ENCODE measurements around the gene FAM174C. TPM values are rescaled to one million over a fixed set of nuclear protein-coding genes. Genes with fewer than 3 reads are reported as not detected.

Gene FAM174C
- total and polyA plus RNA-seq, 10 of the 15 experiments (the other 5 are each of a cell fraction or from before 2014, with no cell fraction given), result 0.89 to 94.6 (median 43.6) TPM

DNA sequence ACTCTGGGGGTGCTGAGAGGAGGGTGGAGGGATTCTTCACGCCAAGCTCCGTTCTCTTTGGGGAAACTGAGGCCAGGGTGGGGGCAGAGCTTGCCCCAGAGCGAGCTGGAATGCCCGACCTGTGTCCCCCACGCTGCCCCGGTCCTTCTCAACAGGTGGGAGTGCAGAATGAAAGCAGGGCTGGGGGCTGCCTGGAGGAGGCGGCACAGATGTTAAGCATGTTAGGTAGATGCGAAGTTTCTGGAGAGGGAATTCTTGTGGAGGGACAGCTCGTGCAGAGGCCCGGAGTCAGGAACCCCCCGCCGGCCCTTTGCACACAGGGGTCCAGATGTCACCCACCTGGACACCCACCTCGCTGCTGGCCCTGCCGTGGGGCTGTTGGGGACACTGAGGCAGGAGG lies 19.4 kb downstream of the FAM174C start:
- no peaks in the 10 kb centered on the region for H3K36me3 ChIP-seq (ENCODE audit: control insufficient read depth in 2 of 2, insufficient read depth in 2 of 2, low read length in 1 of 2)
- RAD21 ChIA-PET (ENCODE audit: unreplicated experiment), result no interaction called here
- H3K79me2 ChIP-seq (ENCODE audit: control insufficient read depth, insufficient read depth, low read length), result no peaks in the 10 kb centered on the region
- in situ Hi-C loops (cut with MboI) (no loop called here), intact Hi-C loops (cut with micrococcal nuclease; ENCODE audit: unreplicated experiment) (no loop called here)
- CTCF ChIA-PET, result no interaction called here
- no peak overlapping the region for H3K4me2 ChIP-seq (ENCODE audit: control insufficient read depth, insufficient read depth)
- WGBS (ENCODE audit: insufficient coverage, insufficient replicate concordance, low lambda C conversion rate, missing lambda C conversion rate), result 51% methylated on average over 12 of the region's 14 CpGs
- no peaks in the 10 kb centered on the region for H3K27me3 ChIP-seq (replicated peaks in 1 of 2; ENCODE audit: control insufficient read depth in 2 of 2, insufficient read depth in 2 of 2, low read length in 1 of 2)
- no peak for FAIRE-seq
- SMC1A ChIA-PET (ENCODE audit: uncharacterized antibody, unreplicated experiment), result no interaction called here
- no peak overlapping the region for H2AFZ ChIP-seq (ENCODE audit: control insufficient read depth, low read depth, low read length)
- DNase-seq (ENCODE audit: low read depth, low spot score), result no peak
- no peak for ATAC-seq
- TF ChIP-seq, protein P1, sequence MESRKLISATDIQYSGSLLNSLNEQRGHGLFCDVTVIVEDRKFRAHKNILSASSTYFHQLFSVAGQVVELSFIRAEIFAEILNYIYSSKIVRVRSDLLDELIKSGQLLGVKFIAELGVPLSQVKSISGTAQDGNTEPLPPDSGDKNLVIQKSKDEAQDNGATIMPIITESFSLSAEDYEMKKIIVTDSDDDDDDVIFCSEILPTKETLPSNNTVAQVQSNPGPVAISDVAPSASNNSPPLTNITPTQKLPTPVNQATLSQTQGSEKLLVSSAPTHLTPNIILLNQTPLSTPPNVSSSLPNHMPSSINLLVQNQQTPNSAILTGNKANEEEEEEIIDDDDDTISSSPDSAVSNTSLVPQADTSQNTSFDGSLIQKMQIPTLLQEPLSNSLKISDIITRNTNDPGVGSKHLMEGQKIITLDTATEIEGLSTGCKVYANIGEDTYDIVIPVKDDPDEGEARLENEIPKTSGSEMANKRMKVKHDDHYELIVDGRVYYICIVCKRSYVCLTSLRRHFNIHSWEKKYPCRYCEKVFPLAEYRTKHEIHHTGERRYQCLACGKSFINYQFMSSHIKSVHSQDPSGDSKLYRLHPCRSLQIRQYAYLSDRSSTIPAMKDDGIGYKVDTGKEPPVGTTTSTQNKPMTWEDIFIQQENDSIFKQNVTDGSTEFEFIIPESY (IDR thresholded peaks at IDR 0.05), result no peak
- TF ChIP-seq NBN (IDR thresholded peaks at IDR 0.05), result no peak
- TF ChIP-seq POLR2AphosphoS5 (IDR thresholded peaks at IDR 0.05; ENCODE audit: low read length), result no peak
- no peak for TF ChIP-seq TAF1 (IDR thresholded peaks at IDR 0.05; ENCODE audit: borderline replicate concordance, low read depth, low read length)
- no peak for TF ChIP-seq MYC (IDR thresholded peaks at IDR 0.05; ENCODE audit: insufficient read depth, insufficient read length, insufficient replicate concordance, low read length, severe bottlenecking)
- TF ChIP-seq EGR1 (IDR thresholded peaks at IDR 0.05; ENCODE audit: borderline replicate concordance in 1 of 2, low read depth in 2 of 2, low read length in 2 of 2), result no peak
- no peak for TF ChIP-seq MYB (IDR thresholded peaks at IDR 0.05; ENCODE audit: borderline replicate concordance, low read depth, low read length)
- no peak for TF ChIP-seq ESRRA (IDR thresholded peaks at IDR 0.05; ENCODE audit: low read length)
- no peak for TF ChIP-seq CHD2 (IDR thresholded peaks at IDR 0.05; ENCODE audit: borderline replicate concordance, low read depth, low read length)
- TF ChIP-seq ZNF217 (IDR thresholded peaks at IDR 0.05), result no peak
- no peak for TF ChIP-seq SMARCA5 (IDR thresholded peaks at IDR 0.05)
- no peak for TF ChIP-seq FOXK2 (IDR thresholded peaks at IDR 0.05)
- TF ChIP-seq EZH2 (IDR thresholded peaks at IDR 0.05; ENCODE audit: borderline replicate concordance, control insufficient read depth, low read depth, low read length), result no peak
- no peak for TF ChIP-seq SPI1 (IDR thresholded peaks at IDR 0.05; ENCODE audit: borderline replicate concordance, insufficient read depth, low read depth, low read length)
- no peak overlapping the region for H3K4me3 ChIP-seq
- H3K9ac ChIP-seq (ENCODE audit: control insufficient read depth, insufficient read depth, low read length), result no peak overlapping the region
- POLR2A ChIA-PET, result no interaction called here
- H3K4me1 ChIP-seq (ENCODE audit: control insufficient read depth, insufficient read depth, low read length), result peaks cover 16% of the 10 kb centered on the region
- H3K27ac ChIP-seq (ENCODE audit: control insufficient read depth, insufficient read depth), result no peak overlapping the region
- no TSS peak for BruUV-seq (replicated peaks)
- no peaks in the 10 kb centered on the region for H3K9me3 ChIP-seq (replicated peaks; ENCODE audit: control insufficient read depth, insufficient read depth, low read length)
- H4K20me1 ChIP-seq (ENCODE audit: control insufficient read depth, insufficient read depth), result no peaks in the 10 kb centered on the region

Data from GM12878 (cell line).